Measurements from ENCODE around the gene TNFRSF4. TPM values are rescaled to one million over a fixed set of nuclear protein-coding genes. Genes with fewer than 3 reads are reported as not detected.

TNFRSF4 gene
- total and polyA plus RNA-seq, 9 of the 15 experiments (the other 6 are each of a cell fraction or from before 2014, with no cell fraction given) = 0.07 to 0.44 (median 0.19) TPM; not detected in 5

DNA sequence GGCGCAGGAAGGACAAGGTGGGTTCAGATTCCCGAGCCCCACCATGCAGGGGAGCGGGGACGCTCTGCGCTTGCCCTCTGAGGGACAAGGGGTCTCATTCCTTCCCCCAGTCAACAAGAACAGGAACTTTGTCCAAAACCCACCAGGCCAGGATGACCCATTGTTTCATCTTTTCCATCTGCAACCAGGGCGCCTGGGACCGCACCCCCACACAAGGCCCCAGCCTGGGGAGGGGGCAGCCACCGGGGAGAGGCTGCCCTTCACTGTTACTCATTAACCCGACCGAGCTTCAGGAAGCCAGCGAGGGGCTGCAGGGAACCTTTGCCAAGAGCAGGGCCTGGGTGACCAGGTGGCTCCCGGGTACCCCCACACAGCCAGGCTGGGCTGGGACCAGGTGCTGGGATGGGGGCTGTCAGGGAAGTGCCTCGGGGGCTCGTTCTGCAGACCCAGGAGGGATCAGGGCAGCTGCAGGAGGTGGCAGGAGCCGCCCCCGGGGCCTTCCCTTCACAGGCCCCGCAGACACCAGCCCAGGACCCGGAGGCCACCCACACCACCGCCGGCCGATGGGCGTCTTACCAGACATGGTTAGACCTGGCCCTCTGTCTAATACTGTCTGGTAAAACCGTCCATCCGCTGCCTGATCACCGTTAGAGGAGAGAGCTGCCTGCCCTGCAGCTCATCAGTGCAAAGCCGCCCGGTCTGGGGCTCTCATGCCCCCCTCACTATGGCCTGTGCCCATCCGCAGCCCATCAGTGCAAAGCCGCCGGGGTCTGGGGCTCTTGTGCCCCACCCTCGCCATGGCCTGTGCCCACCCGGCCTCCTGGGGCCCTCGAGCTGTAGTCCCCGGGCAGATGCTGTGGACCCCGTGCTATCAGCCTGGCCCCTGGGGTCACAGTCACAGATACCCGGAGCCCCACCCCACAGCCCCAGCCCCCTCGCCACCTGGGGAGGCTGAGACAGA, 45.2 kb downstream of the TNFRSF4 start:
- DNase-seq (ENCODE audit: extremely low read depth in 1 of 4, low spot score in 3 of 4) = no peak
- POLR2A ChIA-PET = interaction anchor here (0.7 to 1.0 kb wide), 2 partner anchors 58 to 95 kb away, joined by 3 read pairs; no protein-coding TSS in a partner anchor
- Histone ChIP-seq H3K9ac (ENCODE audit: insufficient read depth in 1 of 2, low read depth in 2 of 2, low read length in 2 of 2) (peak overlapping the region in 1 of 2 experiments; percentile 45; a peak in 2 of 4 replicates), H3K4me1 (replicated peaks in 1 of 2; ENCODE audit: control insufficient read depth in 2 of 2, insufficient read depth in 2 of 2, low read length in 2 of 2) (peaks cover 0 to 84% of the 10 kb centered on the region in 2 experiments; a peak in 2 of 5 replicates), H3K27me3 (ENCODE audit: control insufficient read depth in 2 of 2, insufficient read depth in 2 of 2, low read length in 2 of 2) (peaks cover 73 to 93% of the 10 kb centered on the region in 2 experiments), H3K9me1 (ENCODE audit: control insufficient read depth, insufficient read depth, low read length) (no peaks in the 10 kb centered on the region), H4K20me1 (replicated peaks; ENCODE audit: control insufficient read depth, insufficient read depth, low read length) (peaks cover 6% of the 10 kb centered on the region; the same call in 1 of the 2 replicates), H3K36me3 (ENCODE audit: control insufficient read depth, insufficient read depth, low read length) (no peaks in the 10 kb centered on the region), H3K79me2 (ENCODE audit: control insufficient read depth, insufficient read depth, low read length) (no peaks in the 10 kb centered on the region), H3K4me3 (no peak overlapping the region), H2AFZ (ENCODE audit: low read depth, low read length) (no peak overlapping the region), H3K4me2 (ENCODE audit: insufficient read depth, low read length) (no peak overlapping the region), H3K27ac (ENCODE audit: extremely low read depth, low read depth, low read length) (no peak overlapping the region), H3K9me3 (replicated peaks; ENCODE audit: control insufficient read depth, insufficient read depth, low read depth, low read length) (no peaks in the 10 kb centered on the region)
- peak; percentile 11; the same call in 1 of the 3 replicates for ATAC-seq
- no peak for FAIRE-seq
- no TSS peak for BruUV-seq (replicated peaks)
- intact Hi-C loops (cut with micrococcal nuclease) (no loop called here), in situ Hi-C loops (cut with MboI) (no loop called here)
- CTCF ChIA-PET (ENCODE audit: low intra/inter-chr PET ratio) = no interaction called here
- TF ChIP-seq, protein P1, sequence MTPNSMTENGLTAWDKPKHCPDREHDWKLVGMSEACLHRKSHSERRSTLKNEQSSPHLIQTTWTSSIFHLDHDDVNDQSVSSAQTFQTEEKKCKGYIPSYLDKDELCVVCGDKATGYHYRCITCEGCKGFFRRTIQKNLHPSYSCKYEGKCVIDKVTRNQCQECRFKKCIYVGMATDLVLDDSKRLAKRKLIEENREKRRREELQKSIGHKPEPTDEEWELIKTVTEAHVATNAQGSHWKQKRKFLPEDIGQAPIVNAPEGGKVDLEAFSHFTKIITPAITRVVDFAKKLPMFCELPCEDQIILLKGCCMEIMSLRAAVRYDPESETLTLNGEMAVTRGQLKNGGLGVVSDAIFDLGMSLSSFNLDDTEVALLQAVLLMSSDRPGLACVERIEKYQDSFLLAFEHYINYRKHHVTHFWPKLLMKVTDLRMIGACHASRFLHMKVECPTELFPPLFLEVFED (CRISPR knock-in tag; conservative IDR thresholded peaks at IDR 0.05) = no peak
- TF ChIP-seq ZNF699 (CRISPR knock-in tag; IDR thresholded peaks at IDR 0.05; ENCODE audit: insufficient replicate concordance) = no peak
- no peak for TF ChIP-seq KDM4B (IDR thresholded peaks at IDR 0.05; ENCODE audit: borderline replicate concordance in 2 of 2, low read depth in 1 of 2)
- WGBS (ENCODE audit: insufficient coverage, low coverage, missing lambda C conversion rate) = 12% methylated on average over 36 of the region's 37 CpGs

All from K562 (cell line).